Neural crest cell (in vitro differentiated cells): Measurements from ENCODE around the gene CPE. TPM values are rescaled to one million over a fixed set of nuclear protein-coding genes. Genes with fewer than 3 reads are reported as not detected.
A peak's percentile ranks its signal among the peaks of the same experiment; 100 is the strongest.

Source experiments
- DNase-seq: peaks from one replicate; pipeline ENCODE4 v3.0.0; 2021; ENCODE audit warnings: low read depth, mixed read lengths, low spot score
- H3K27ac Mint-ChIP-seq: one replicate; pipeline ENCODE4 v1.8.0; 2021; ENCODE audit warnings: mild to moderate bottlenecking, mixed read lengths; ENCODE audit not compliant: unreplicated experiment
- H3K27me3 Mint-ChIP-seq: 2 replicates; pipeline ENCODE4 v1.8.0; 2021; ENCODE audit warnings: low read depth, mild to moderate bottlenecking, mixed read lengths
- H3K36me3 Mint-ChIP-seq: 2 replicates; pipeline ENCODE4 v1.8.0; 2021; ENCODE audit warnings: low read depth, mild to moderate bottlenecking, mixed read lengths
- H3K4me1 Mint-ChIP-seq: 2 replicates; pipeline ENCODE4 v1.8.0; 2021; ENCODE audit warnings: mixed read lengths
- H3K4me3 Mint-ChIP-seq: one replicate; pipeline ENCODE4 v1.8.0; 2021; ENCODE audit warnings: mild to moderate bottlenecking, mixed read lengths
- H3K9me3 Mint-ChIP-seq: 2 replicates; pipeline ENCODE4 v1.8.0; 2021; ENCODE audit warnings: mixed read lengths
- total RNA-seq: library from RNA; stranded (reverse); gene quantifications from 2 replicates; pipeline ENCODE4 v1.2.1, GENCODE V29; 2021
- TF ChIP-seq, protein P1 (sequence below): fragments of 200-600 bp; sonication (generic); conservative IDR thresholded peaks from 2 replicates; pipeline ENCODE4 v1.5.0; 2021; ENCODE audit warnings: antibody characterized with exemption, mild to moderate bottlenecking

The CPE gene
- total RNA-seq, 1 donor from 2014 or later = 65.2 TPM

DNA sequence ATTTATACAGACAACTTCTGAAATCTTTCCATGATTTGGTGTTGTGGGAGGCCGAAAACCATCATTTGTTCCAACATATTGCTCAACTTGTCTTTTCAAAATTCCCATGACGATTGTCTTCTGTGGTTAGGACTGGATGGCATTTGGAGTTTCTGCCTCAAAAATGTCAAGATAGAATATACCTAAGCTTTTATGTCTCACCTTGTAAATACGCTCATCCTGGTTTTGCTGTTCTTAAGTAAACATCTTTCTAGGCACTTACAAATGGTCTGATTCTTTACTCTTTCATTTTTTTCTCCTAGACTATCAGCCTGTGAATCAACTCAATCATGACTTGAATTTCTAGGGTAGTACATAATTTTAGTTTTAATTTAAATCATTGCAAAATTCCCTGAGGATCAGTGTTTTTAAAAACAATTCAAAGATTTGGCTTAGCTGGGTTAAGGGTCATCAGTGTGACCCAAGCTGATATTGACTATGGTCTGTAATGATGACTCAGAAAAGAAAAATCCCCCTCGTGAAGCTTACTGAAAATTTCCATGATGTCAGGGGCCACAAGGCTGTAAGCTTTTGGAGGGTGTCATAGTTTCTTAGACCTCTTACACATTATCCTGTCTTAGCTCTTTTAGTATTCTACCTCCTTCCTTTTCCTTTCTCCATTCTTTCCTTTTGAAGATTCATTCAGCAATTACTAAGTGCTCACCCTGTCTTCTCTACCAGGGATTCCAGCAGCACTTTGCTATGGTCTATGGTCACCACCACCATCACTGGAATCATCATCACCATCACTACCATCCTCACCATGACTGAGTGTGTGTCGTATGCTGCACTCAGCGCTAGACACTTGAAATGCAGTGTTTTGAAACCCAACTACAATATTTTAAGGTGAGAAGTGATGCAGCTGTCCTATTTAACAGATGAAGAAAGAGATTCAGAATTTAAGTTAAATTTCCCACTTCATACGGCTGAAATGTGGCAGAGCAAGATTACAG lies 124.4 kb downstream of the CPE start:
- H3K36me3 Mint-ChIP-seq = peaks cover 14% of the 10 kb centered on the region
- H3K27ac Mint-ChIP-seq = peak overlapping the region; percentile 15
- TF ChIP-seq, protein P1, sequence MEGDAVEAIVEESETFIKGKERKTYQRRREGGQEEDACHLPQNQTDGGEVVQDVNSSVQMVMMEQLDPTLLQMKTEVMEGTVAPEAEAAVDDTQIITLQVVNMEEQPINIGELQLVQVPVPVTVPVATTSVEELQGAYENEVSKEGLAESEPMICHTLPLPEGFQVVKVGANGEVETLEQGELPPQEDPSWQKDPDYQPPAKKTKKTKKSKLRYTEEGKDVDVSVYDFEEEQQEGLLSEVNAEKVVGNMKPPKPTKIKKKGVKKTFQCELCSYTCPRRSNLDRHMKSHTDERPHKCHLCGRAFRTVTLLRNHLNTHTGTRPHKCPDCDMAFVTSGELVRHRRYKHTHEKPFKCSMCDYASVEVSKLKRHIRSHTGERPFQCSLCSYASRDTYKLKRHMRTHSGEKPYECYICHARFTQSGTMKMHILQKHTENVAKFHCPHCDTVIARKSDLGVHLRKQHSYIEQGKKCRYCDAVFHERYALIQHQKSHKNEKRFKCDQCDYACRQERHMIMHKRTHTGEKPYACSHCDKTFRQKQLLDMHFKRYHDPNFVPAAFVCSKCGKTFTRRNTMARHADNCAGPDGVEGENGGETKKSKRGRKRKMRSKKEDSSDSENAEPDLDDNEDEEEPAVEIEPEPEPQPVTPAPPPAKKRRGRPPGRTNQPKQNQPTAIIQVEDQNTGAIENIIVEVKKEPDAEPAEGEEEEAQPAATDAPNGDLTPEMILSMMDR = no peak
- DNase-seq = no peak
- peaks cover 3% of the 10 kb centered on the region for H3K4me1 Mint-ChIP-seq
- H3K9me3 Mint-ChIP-seq = no peaks in the 10 kb centered on the region
- no peaks in the 10 kb centered on the region for H3K27me3 Mint-ChIP-seq
- no peak overlapping the region for H3K4me3 Mint-ChIP-seq

- H3K4me1 Mint-ChIP-seq = peaks cover 3% of the 10 kb centered on the region
- H3K27me3 Mint-ChIP-seq = no peaks in the 10 kb centered on the region
- no peaks in the 10 kb centered on the region for H3K9me3 Mint-ChIP-seq
- no peak overlapping the region for H3K4me3 Mint-ChIP-seq
- TF ChIP-seq, protein P1 = no peak
- H3K36me3 Mint-ChIP-seq = peaks cover 7% of the 10 kb centered on the region
- no peak overlapping the region for H3K27ac Mint-ChIP-seq
- DNase-seq = no peak
Observed at GRCh38 chr4:165504184-165504583, 125.4 kb downstream of the CPE start.

DNA sequence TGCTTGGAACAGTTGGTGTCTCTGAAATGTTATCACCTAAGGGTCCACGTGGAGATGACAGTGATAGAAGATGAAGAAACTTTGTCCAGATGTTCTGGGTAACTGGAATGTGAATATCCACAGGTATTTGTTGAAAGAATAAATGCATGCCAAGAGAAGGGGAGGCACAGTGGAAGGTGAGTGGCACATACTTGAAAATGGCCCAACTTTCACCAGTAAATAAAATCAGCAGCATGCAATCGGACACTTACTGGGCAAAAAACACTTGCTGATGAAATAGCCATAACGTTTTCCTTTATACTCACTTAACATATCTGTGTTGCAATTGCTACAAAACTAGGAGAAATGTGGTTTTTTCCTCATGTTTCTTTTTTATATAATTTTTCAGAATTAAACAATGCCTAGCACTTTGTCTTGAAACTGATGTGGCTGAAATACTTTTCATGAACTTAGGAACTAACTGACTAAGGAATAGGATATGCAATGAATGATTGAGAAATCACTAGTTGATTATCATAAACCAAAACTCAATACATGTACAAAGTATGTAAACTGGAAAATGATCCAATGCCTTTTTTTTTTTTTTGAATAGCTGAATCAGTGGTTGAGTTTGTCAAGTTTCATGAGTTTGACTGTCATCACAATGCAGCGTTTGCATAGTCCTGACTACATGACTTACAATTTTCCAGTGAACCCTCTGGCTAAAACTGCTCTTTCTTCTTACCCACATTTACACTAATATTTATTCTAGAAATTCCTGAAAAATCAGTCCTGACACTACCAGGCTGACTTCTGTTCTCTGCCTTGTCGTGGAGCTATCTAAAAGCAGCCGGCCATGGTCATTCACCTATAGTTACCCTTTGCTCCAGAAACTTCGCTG lies 127.4 kb downstream of the CPE start:
- H3K27me3 Mint-ChIP-seq = no peaks in the 10 kb centered on the region
- H3K9me3 Mint-ChIP-seq = no peaks in the 10 kb centered on the region
- no peak overlapping the region for H3K27ac Mint-ChIP-seq

DNA sequence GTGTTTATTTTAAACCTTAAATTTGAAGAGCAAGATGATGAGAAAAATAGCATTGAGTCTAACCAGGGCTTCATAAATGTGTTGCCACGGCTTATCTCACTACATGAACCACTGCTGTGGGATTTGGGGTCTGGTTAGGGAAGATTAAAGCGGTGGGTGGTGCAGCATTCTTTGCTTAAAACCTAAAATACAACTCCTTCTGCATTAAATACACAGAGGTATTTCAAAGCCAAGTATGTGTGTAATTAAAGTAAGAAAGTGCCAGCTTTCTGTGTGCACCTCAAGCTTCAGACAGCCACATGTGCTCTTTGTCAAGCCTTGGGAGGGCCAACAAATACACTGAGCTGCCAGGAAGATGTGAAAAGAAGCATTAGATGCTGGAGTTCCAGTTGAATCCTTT lies 128.0 kb downstream of the CPE start:
- Mint-ChIP-seq H3K9me3 (no peaks in the 10 kb centered on the region), H3K36me3 (no peaks in the 10 kb centered on the region), H3K27ac (no peak overlapping the region), H3K4me1 (peaks cover 3% of the 10 kb centered on the region), H3K27me3 (no peaks in the 10 kb centered on the region), H3K4me3 (no peak overlapping the region)
- TF ChIP-seq, protein P1 = no peak
- DNase-seq = no peak

More for the DNA sequence above, 127.4 kb downstream of the CPE start:
- peaks cover 3% of the 10 kb centered on the region for H3K4me1 Mint-ChIP-seq
- H3K4me3 Mint-ChIP-seq = no peak overlapping the region
- TF ChIP-seq, protein P1 = no peak
- no peak for DNase-seq
- no peaks in the 10 kb centered on the region for H3K36me3 Mint-ChIP-seq

DNA sequence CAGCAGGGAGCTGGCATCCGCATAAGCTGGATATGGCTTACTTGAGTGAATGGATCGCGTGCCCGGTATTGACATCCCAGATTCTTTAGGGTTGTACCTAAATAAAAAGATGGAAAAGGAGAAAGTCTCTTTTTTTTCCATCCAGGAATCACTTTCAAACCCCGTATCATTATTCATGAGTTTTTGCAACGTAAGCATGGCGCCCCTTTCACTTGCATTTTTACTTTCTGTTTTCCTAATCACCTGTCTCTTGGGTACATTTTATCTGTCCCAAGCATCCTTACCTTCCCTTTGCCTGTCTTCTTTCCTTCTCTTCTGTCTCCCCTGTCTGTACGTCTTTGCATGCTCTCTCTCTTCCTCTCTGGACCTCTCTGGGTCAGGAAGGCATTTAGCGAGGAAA lies 128.6 kb downstream of the CPE start:
- Mint-ChIP-seq H3K4me3 (no peak overlapping the region), H3K36me3 (no peaks in the 10 kb centered on the region), H3K9me3 (no peaks in the 10 kb centered on the region), H3K27me3 (no peaks in the 10 kb centered on the region), H3K27ac (no peak overlapping the region), H3K4me1 (peaks cover 3% of the 10 kb centered on the region)
- TF ChIP-seq, protein P1 = no peak
- DNase-seq = no peak
